Stimulated activated CD4-positive, alpha-beta T cell treated with anti-CD3 and anti-CD28 coated beads, Interleukin-2, amount 100 ng/mL, for 48 hours (primary cell): Measurements from ENCODE around the gene GPR25.

ENCODE experiments used
- DNase-seq, 2 donors: peaks; one replicate each; pipeline ENCODE4 v3.0.0-alpha.2; 2020

GPR25 gene

GRCh38 chr1:200873671-200874397, 1.1 kb downstream of the GPR25 start:
- no peak for DNase-seq

GRCh38 chr1:200874694-200875093, 1.9 kb downstream of the GPR25 start:
- DNase-seq: no peak

GRCh38 chr1:200875416-200875815, 2.6 kb downstream of the GPR25 start:
- no peak for DNase-seq

- no peak for DNase-seq
Measured at GRCh38 chr1:200877010-200877409, 4.2 kb downstream of the GPR25 start.

GRCh38 chr1:200877839-200878551, 5.2 kb downstream of the GPR25 start:
- peak; percentile 41 to 44 for DNase-seq

- no peak for DNase-seq
Measured at GRCh38 chr1:200880212-200880611, 7.4 kb downstream of the GPR25 start.

GRCh38 chr1:200883118-200883517, 10.3 kb downstream of the GPR25 start:
- no peak for DNase-seq

- no peak for DNase-seq
Measured at GRCh38 chr1:200885623-200886402, 13.0 kb downstream of the GPR25 start.

GRCh38 chr1:200886594-200886993, 13.8 kb downstream of the GPR25 start:
- no peak for DNase-seq

- no peak for DNase-seq
Measured at GRCh38 chr1:200887036-200887435, 14.3 kb downstream of the GPR25 start.

GRCh38 chr1:200887772-200888348, 15.1 kb downstream of the GPR25 start:
- no peak for DNase-seq

GRCh38 chr1:200888349-200888838, 15.6 kb downstream of the GPR25 start:
- DNase-seq: peak; percentile 37 to 40

- DNase-seq: no peak
Measured at GRCh38 chr1:200889571-200889970, 16.8 kb downstream of the GPR25 start.

- no peak for DNase-seq
Measured at GRCh38 chr1:200890027-200890426, 17.2 kb downstream of the GPR25 start.

- no peak for DNase-seq
Measured at GRCh38 chr1:200890818-200891773, 18.3 kb downstream of the GPR25 start.

GRCh38 chr1:200891774-200892157, 19.0 kb downstream of the GPR25 start:
- DNase-seq: no peak

- DNase-seq: no peak
Measured at GRCh38 chr1:200892546-200892945, 19.8 kb downstream of the GPR25 start.

GRCh38 chr1:200892958-200893357, 20.2 kb downstream of the GPR25 start:
- DNase-seq: no peak

GRCh38 chr1:200893411-200893901, 20.7 kb downstream of the GPR25 start:
- DNase-seq: no peak

- DNase-seq: no peak
Measured at GRCh38 chr1:200894712-200895442, 22.1 kb downstream of the GPR25 start, which contains the start of gene INAVA. Gene INAVA (plus strand): TSS chr1:200894900. CDS start chr1:200898401, 3,501 bp downstream.

GRCh38 chr1:200895443-200895789, 22.6 kb downstream of the GPR25 start:
- no peak for DNase-seq
